VCaP (cell line): ENCODE measurements around the gene REEP3.

Source experiments
- H3K27ac ChIP-seq: fragments of 450-650 bp; 2 replicates; pipeline ENCODE4 v1.5.1; 2017
- TF ChIP-seq, protein P1 (sequence below): fragments of 450-650 bp; conservative IDR thresholded peaks from 2 replicates; pipeline ENCODE4 v1.5.1; 2017; ENCODE audit warnings: mild to moderate bottlenecking, moderate library complexity

REEP3 gene

DNA sequence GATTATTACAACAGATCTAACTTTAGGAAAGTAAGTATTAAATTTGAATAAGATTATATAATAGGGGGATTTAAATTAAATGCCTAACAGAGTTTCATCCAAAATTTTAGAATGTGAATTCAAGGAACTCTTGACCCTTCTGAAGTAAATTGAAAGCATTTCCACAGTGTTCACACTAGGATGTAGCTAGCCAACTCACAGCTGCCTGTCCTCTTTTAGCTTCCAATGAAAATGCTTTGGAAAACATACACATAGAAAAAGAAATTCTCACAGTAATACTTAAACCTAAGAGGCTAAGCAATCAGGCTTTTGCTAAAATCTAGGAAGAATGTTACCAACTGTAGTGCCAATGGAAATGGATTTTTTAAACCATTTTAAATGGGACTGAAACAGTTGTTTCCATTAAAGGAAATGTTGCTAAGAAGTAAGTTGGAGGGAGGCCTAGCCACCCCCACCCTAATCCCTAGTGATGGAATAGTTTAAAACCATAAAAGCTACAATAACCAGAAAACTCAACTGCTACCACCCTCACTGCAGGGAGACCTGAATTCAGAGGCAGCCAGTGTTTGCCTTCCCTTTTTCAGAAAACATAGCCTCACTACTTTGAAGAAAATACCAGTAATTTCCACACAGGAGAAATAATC lies 58.3 kb downstream of the REEP3 start:
- TF ChIP-seq, protein P1, sequence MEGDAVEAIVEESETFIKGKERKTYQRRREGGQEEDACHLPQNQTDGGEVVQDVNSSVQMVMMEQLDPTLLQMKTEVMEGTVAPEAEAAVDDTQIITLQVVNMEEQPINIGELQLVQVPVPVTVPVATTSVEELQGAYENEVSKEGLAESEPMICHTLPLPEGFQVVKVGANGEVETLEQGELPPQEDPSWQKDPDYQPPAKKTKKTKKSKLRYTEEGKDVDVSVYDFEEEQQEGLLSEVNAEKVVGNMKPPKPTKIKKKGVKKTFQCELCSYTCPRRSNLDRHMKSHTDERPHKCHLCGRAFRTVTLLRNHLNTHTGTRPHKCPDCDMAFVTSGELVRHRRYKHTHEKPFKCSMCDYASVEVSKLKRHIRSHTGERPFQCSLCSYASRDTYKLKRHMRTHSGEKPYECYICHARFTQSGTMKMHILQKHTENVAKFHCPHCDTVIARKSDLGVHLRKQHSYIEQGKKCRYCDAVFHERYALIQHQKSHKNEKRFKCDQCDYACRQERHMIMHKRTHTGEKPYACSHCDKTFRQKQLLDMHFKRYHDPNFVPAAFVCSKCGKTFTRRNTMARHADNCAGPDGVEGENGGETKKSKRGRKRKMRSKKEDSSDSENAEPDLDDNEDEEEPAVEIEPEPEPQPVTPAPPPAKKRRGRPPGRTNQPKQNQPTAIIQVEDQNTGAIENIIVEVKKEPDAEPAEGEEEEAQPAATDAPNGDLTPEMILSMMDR, result no peak
- H3K27ac ChIP-seq, result no peak overlapping the region

DNA sequence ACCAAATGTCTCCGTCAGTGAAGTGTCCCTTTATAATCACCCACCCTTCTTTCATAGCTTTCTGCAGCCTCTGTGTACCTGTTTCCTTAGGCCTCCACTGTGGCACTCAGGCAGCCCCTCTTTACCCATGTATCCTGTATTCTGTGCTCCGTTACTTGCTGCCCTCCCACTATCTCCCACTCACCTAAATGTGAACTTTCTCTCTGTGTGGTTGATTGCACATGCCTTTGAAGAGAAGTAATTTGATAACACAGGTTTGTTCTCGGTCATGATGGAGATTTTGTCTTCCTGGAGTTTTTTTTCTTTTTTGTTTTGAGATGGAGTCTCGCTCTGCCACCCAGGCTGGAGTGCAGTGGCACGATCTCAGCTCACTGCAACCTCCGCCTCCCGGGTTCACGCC lies 61.5 kb downstream of the REEP3 start:
- TF ChIP-seq, protein P1, result no peak
- H3K27ac ChIP-seq, result no peak overlapping the region

DNA sequence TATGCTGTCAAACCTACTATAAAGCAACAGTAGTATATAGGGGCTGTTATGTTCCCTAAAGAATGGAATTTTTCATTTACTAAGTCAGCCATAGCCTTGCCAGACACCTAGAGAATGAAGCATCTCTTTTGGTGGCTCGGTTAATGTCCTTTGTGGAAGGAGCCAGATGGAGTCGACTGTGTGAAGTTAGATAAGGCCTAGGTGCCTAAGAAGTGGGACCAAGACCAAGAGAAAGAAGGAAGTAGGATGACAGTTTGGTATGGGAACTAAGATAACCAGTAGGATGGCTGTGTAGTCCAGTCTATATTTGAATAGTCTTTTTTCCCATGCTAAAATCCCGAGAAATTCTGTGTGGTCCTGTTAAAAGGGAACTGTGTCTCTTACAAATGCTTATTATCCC lies 62.2 kb downstream of the REEP3 start:
- TF ChIP-seq, protein P1, result no peak
- peak overlapping the region; percentile 33; the same call in 1 of the 2 replicates for H3K27ac ChIP-seq

DNA sequence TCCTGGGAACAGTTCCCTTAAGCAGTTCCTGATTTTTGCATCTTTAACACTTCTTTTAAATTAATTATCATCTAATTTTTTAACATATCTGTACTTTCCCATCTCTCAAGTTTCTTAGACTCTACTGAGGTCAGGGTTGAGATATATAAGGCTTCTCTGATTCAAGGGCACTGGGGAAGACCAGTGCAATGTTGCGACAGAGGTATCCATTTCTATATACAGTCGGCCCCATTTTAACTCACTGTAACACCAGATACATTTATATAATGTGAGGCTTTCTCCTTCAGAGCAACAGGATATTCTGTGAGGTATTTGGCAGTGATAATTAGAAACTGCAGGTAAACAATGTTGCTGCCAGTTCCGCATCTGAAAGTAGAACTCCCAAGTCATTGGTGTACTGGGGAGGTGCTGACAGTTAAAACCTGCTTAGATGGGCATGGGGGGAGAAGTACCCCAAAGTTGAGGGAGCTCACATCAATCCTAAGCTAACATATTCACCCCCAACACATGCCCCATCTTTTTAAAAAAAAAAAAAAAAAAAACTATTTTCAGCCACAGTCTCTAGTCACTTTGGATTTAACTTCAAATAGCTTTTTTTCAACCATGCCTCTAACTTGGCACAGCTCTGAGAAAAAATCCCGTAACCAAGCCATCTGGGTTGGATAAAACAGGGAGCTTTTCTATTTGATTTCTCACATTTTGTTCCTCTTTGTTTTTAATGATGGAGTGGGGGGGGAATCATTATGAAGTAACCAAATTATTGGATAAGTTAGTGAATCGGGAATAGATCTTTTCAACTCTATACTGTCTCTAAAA lies 62.9 kb downstream of the REEP3 start:
- peak overlapping the region; percentile 33 for H3K27ac ChIP-seq
- TF ChIP-seq, protein P1, result no peak

DNA sequence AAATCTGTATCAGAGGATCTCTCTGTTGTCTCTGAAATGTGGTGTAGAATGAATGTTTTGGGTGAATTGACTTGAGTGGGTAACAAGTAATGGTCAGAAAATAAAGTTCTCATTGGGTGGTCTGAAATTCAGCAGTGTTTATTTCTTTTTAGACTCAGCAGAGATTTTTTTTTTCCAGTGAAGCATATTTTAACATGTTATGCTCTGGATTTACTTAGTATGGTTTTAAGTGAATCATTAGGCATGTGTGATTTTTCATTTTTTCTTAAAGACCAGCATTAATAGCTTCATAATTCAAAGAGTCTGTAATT lies 63.5 kb downstream of the REEP3 start:
- H3K27ac ChIP-seq, result peak overlapping the region; percentile 33

DNA sequence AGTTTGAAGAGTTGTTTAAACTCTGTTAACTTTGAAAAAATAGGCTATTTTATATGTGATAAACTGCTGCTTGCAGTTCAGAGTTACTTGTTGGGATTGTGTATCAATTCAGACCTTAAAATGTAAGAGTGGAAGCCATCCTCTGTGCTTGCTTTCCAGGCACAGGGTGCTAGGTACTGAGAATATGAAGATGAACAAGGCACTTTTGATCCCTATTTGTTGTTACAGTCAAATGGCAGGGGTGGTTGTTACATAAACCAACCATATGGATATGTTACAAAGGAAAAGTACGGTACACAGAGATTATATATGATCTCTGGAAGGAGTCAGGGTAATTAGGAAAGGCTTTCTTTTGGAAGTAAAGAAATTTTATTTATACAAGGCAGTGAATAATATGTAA lies 63.8 kb downstream of the REEP3 start:
- TF ChIP-seq, protein P1, result no peak

More for the DNA sequence above, 63.5 kb downstream of the REEP3 start:
- TF ChIP-seq, protein P1, result no peak

DNA sequence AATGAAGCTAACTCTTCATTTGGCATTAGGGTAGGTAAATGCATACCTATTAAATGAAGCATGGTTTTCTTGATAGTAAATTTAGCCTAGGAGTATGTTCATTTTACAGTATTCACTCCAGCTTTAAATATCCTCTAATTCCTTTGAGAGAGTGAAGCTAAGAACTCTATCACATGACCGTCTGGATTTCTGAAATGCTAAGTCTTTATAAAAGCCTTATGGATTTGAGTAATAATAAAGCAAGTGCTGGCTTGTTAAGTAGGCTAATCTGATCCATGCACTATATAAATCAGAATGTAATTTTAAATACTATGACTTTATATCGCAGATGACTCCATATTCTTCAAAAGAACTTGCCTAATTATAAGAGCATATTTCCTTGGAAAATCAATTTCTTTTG lies 64.8 kb downstream of the REEP3 start:
- TF ChIP-seq, protein P1, result no peak
- H3K27ac ChIP-seq, result peak overlapping the region; percentile 33

More for the DNA sequence above, 63.8 kb downstream of the REEP3 start:
- H3K27ac ChIP-seq, result peak overlapping the region; percentile 33
